Aorta (tissue), 5 donors: Measurements from ENCODE around the gene MMP2. TPM values are rescaled to one million over a fixed set of nuclear protein-coding genes. Genes with fewer than 3 reads are reported as not detected.
A peak's percentile ranks its signal among the peaks of the same experiment; 100 is the strongest.

Source experiments
- ATAC-seq: fragments of 200-7000 bp; cut with Tn5 transposase; one replicate; pipeline ENCODE4 v1.9.1; 2022; ENCODE audit warnings: moderate library complexity; ENCODE audit not compliant: low FRiP score
- DNase-seq, 2 donors: peaks; one replicate each; pipeline ENCODE4 v3.0.0-alpha.2; 2020
- H3K27ac ChIP-seq, 2 donors: one replicate each; pipeline ENCODE4 v1.5.1; 2013; ENCODE audit warnings: low read length in 2 of 2, mild to moderate bottlenecking in 2 of 2, moderate library complexity in 2 of 2, control low read depth in 1 of 2, inconsistent platforms in 1 of 2, low read depth in 1 of 2
- H3K27me3 ChIP-seq, 2 donors: one replicate each; pipeline ENCODE4 v1.6.1; 2013; ENCODE audit warnings: control low read depth in 1 of 2, low read length in 1 of 2, mild to moderate bottlenecking in 1 of 2, moderate library complexity in 1 of 2; ENCODE audit not compliant: insufficient read depth in 2 of 2, control insufficient read depth in 1 of 2
- H3K36me3 ChIP-seq, 2 donors: one replicate each; pipeline ENCODE4 v1.6.1; 2013; ENCODE audit warnings: control low read depth in 1 of 2, low read length in 1 of 2, mild to moderate bottlenecking in 1 of 2; ENCODE audit not compliant: insufficient read depth in 2 of 2, control insufficient read depth in 1 of 2
- H3K4me1 ChIP-seq, 2 donors: one replicate each; pipeline ENCODE4 v1.6.1; 2013; ENCODE audit warnings: low read length in 2 of 2, control low read depth in 1 of 2, mild to moderate bottlenecking in 1 of 2, moderate library complexity in 1 of 2; ENCODE audit not compliant: insufficient read depth in 2 of 2, control insufficient read depth in 1 of 2
- H3K4me3 ChIP-seq, 2 donors: one replicate each; pipeline ENCODE4 v1.5.1; 2013; ENCODE audit warnings: low read length in 2 of 2, control low read depth in 1 of 2, mild to moderate bottlenecking in 1 of 2
- H3K9me3 ChIP-seq: one replicate; pipeline ENCODE4 v1.6.1; 2013; ENCODE audit warnings: mild to moderate bottlenecking, low read length; ENCODE audit not compliant: control insufficient read depth
- WGBS, 2 donors: extraction: QIAGEN DNeasy Blood & Tissue Kit; methylation state at CpG; one replicate each; pipeline ENCODE4 v1.1.7; 2013; 5-methylcytosine and 5-hydroxymethylcytosine counted together
- intact Hi-C, 2 donors: fragments of 100-400 bp; cut with DNase I; formaldehyde crosslinking; loops; one replicate each; pipeline versions ENCODE4 v1.14.2 to v1.15.0; 2022
- polyA plus RNA-seq, 2 donors: library from polyadenylated mRNA; stranded (reverse); fragments of 200-250 nt; gene quantifications; one replicate each; pipeline ENCODE4 v1.2.3, GENCODE V29; 2013
- total RNA-seq, 2 donors: library from RNA; stranded (reverse); fragmentation: NEBNext Ultra II Directional; extraction: Animal tissue kit (Norgen Biotek cat#: 25700); gene quantifications; one replicate each; pipeline ENCODE4 v1.2.1, GENCODE V29; 2021
- donor health status: healthy with polysubstance abuse.
- donor health status: Bipolar disorder and iron deficiency.
- donor health status: DM: no; HTN: no; CAD: no.
- donor health status: DM: no; HTN: no; CAD: no.
- donor health status: DM: yes; HTN: yes; CAD: no.

Gene MMP2
- total and polyA plus RNA-seq, 4 donors, result 33.2 to 731 (median 195) TPM

DNA sequence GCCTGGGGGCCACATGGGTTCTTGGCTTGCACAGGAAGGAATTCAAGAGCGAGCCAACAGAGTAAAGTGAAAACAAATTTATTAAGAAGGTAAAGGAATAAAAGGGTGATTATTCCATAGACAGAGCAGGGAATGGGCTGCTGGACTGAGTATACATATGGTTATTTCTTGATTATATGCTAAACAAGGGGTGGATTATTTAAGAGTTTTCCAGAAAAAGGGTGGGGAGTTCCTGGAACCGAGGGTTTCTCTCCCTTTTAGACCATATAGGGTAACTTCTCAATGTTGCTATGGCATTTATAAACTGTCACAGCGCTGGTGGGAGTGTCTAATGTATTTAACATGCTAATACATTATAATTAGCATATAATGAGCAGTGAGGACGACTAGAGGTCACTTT is 2.0 kb downstream of the MMP2 start:
- intact Hi-C loops, result no loop called here
- H3K36me3 ChIP-seq, result peaks cover 3 to 4% of the 10 kb centered on the region in 2 donors
- no peaks in the 10 kb centered on the region for H3K9me3 ChIP-seq
- DNase-seq, result no peak
- H3K27ac ChIP-seq, result peak overlapping the region in 1 of 2 donors; percentile 43
- H3K27me3 ChIP-seq, result no peaks in the 10 kb centered on the region
- H3K4me3 ChIP-seq, result no peak overlapping the region
- 67 to 71% methylated on average over 4 of the region's 4 CpGs for WGBS, 2 donors
- H3K4me1 ChIP-seq, result no peaks in the 10 kb centered on the region
- no peak for ATAC-seq

DNA sequence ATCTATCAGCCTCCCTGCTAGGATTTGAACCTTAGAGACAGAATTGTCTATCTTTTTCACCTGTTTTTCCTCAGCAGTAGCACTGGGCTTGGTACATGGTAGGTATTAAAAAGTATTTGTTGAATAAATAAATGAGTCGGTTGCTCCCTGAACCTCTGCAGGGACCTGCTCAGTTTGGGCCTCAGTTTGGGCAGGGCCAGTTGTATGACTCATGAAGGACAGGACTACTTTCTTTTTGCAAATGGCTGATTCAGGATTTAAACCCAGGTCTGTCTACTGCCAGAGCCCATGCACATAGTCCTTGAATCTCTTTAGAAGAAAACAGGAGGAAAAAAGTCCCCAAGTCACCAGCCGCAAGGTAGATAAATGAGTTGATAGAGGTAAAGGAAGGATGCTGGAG is 3.1 kb downstream of the MMP2 start:
- WGBS, 2 donors, result 56 to 59% methylated on average over 2 of the region's 2 CpGs
- H3K36me3 ChIP-seq, result peaks cover 3 to 4% of the 10 kb centered on the region in 2 donors
- no peaks in the 10 kb centered on the region for H3K9me3 ChIP-seq
- intact Hi-C loops, result no loop called here
- no peak overlapping the region for H3K4me3 ChIP-seq
- DNase-seq (no peak), ATAC-seq (no peak)
- H3K27ac ChIP-seq, result no peak overlapping the region
- no peaks in the 10 kb centered on the region for H3K4me1 ChIP-seq
- H3K27me3 ChIP-seq, result no peaks in the 10 kb centered on the region

DNA sequence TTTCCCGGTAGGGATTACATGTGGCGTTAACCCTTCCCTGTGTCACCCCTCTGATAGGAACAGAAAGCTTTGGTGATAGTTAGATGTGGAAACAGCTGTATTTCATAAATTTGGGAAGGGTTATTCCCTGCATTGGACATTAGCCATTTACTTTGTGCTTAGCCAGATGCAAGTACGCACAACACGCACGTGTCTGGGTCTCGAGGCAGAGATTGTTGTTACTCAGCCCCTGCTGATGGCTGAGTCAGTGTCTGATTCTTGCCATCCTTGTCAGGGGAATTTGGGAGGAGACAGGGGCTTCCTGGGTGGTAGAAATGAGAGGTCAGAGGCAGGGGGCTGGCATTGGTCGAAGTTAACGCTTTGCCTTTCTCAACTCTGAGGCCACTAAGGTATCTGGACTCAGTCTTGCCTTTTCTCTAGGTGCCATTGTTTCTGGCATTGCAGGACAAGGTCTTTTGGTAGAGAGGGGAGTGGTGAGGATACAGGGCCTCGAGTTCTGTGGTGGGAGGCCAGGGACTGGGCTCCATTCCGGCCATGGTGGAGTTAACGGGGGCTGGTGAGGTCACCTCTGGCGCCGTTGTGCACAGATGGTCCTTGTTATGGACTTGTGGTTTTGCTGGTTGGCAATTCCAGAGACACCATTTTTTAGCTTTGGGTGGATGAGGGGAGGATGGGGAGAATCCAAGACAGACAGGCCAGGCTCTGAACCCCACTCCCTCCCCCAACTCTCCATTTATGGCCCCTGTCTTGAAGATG is 8.2 kb downstream of the MMP2 start:
- no peak overlapping the region for H3K4me3 ChIP-seq
- ATAC-seq (peak; percentile 52), DNase-seq (peak in 1 of 2 donors; percentile 66)
- intact Hi-C loops, result no loop called here
- 69 to 72% methylated on average over 13 of the region's 13 CpGs for WGBS, 2 donors
- no peaks in the 10 kb centered on the region for H3K9me3 ChIP-seq
- no peaks in the 10 kb centered on the region for H3K27me3 ChIP-seq
- no peak overlapping the region for H3K27ac ChIP-seq
- H3K36me3 ChIP-seq, result peaks cover 3 to 6% of the 10 kb centered on the region in 2 donors
- no peaks in the 10 kb centered on the region for H3K4me1 ChIP-seq

DNA sequence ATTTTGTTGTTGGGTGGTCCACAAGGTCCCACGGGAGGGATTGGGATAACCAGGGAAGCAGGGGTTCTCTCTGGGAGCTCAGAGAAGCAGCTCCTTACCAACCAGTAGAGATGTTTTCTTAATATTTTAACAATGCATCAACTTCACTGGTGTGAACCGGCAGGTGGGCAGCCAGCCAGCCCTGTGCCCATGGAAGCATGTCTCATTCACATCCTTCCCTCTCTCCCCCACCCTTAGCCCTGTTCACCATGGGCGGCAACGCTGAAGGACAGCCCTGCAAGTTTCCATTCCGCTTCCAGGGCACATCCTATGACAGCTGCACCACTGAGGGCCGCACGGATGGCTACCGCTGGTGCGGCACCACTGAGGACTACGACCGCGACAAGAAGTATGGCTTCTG is 9.3 kb downstream of the MMP2 start:
- no peak overlapping the region for H3K27ac ChIP-seq
- no peaks in the 10 kb centered on the region for H3K9me3 ChIP-seq
- no peak for ATAC-seq
- peaks cover 3 to 6% of the 10 kb centered on the region in 2 donors for H3K36me3 ChIP-seq
- DNase-seq, result no peak
- intact Hi-C loops, result no loop called here
- H3K27me3 ChIP-seq, result no peaks in the 10 kb centered on the region
- no peak overlapping the region for H3K4me3 ChIP-seq
- H3K4me1 ChIP-seq, result no peaks in the 10 kb centered on the region
- 76 to 77% methylated on average over 12 of the region's 12 CpGs for WGBS, 2 donors

DNA sequence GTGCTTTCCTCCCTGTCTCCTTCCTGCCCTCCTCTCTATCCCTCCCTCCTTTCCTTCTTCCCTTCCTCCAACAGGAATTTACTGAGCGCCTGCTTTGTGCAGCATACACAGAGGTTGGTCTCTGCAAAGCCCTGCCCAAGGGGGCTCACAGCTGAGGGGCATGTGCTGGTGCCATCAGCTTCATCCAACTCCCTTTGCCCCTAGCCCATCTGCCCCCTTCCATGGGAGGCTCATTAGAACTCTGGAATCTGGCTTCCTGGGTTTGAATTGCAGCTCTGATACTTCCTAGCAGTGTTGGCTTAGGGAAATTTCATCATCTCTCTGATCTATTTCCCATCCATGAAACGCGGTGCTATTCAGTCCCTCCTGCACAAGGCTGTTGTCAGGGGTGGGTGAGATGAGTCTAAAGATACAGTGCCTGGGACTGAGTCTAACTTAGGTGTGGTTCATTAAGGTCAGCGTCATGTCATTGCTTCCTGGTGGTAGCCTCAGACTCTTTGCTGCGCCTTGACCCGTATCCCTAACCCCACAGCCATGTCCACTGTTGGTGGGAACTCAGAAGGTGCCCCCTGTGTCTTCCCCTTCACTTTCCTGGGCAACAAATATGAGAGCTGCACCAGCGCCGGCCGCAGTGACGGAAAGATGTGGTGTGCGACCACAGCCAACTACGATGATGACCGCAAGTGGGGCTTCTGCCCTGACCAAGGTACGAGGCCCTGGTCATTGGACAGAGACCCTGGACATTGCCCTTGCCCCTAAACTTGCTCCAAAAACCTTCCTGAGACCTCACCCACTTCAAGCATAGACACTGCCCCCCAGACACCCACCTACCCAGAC is 10.3 kb downstream of the MMP2 start:
- no peak for ATAC-seq
- no peak for DNase-seq
- 94 to 96% methylated on average over 14 of the region's 14 CpGs for WGBS, 2 donors
- intact Hi-C loops, result no loop called here
- no peaks in the 10 kb centered on the region for H3K9me3 ChIP-seq
- H3K27ac ChIP-seq, result no peak overlapping the region
- H3K4me3 ChIP-seq, result no peak overlapping the region
- H3K36me3 ChIP-seq, result peaks cover 3 to 6% of the 10 kb centered on the region in 2 donors
- H3K27me3 ChIP-seq, result no peaks in the 10 kb centered on the region
- H3K4me1 ChIP-seq, result no peaks in the 10 kb centered on the region

DNA sequence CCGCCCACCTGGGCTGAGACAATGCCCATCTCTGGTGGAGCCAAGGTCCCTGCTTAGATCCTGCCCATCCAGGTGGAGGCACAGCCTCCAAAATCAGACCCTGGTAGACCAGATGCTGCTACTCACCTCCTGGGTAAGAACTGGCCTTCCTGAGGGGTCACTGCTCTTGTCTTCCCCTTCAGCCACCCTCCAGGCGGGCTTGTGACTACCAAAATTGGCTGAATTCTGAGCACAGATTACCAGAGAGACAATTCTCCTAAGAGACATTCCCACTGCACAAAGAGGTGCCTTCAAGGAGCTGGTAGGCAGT is 10.9 kb downstream of the MMP2 start:
- no peak overlapping the region for H3K4me3 ChIP-seq
- H3K4me1 ChIP-seq, result no peaks in the 10 kb centered on the region
- no peaks in the 10 kb centered on the region for H3K27me3 ChIP-seq
- 97% methylated on average over 2 of the region's 2 CpGs for WGBS, 2 donors
- peaks cover 2 to 6% of the 10 kb centered on the region in 2 donors for H3K36me3 ChIP-seq
- DNase-seq, result no peak
- H3K27ac ChIP-seq, result no peak overlapping the region
- intact Hi-C loops, result no loop called here
- no peaks in the 10 kb centered on the region for H3K9me3 ChIP-seq
- ATAC-seq, result no peak

DNA sequence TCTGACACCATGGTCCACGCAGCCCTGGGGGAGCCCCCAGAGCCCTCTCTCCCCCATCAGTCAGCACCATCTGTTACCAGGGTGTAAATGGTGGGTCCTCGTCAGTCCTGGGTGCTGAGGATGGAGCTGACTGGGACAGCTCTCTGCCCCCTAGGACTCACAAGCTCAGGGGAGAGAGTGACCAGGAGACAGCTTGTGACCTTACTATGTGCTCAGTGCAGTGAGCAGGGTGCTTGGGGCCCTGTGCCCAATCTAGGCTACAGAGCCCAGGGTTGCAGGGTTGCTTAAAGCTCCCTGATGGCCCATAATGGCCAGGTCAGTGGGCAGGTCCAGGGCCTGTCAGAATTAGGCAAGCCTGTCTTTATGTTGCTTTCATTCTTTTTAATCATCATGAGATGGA is 11.3 kb downstream of the MMP2 start:
- H3K27ac ChIP-seq, result no peak overlapping the region
- ATAC-seq, result no peak
- DNase-seq, result no peak
- H3K4me3 ChIP-seq, result no peak overlapping the region
- 87 to 92% methylated on average over 2 of the region's 2 CpGs for WGBS, 2 donors
- no peaks in the 10 kb centered on the region for H3K9me3 ChIP-seq
- intact Hi-C loops, result no loop called here
- no peaks in the 10 kb centered on the region for H3K27me3 ChIP-seq
- H3K4me1 ChIP-seq, result no peaks in the 10 kb centered on the region
- peaks cover 0 to 6% of the 10 kb centered on the region in 2 donors for H3K36me3 ChIP-seq

DNA sequence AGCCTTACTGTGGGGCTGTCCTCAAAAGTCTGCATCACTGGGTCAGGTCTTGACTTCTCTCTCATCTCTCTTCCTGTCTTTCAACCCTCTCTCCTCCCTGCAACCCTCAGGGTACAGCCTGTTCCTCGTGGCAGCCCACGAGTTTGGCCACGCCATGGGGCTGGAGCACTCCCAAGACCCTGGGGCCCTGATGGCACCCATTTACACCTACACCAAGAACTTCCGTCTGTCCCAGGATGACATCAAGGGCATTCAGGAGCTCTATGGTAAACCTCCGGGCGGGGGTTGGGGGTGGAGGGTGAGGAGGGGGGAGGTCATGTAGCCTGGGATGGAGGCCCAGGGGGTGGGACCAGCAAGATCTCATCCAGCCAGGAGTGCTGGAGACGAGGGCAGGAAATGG is 12.7 kb downstream of the MMP2 start:
- no peak for DNase-seq

More for the DNA sequence above, 12.7 kb downstream of the MMP2 start:
- Histone ChIP-seq H3K36me3 (peaks cover 0 to 4% of the 10 kb centered on the region in 2 donors), H3K27ac (no peak overlapping the region), H3K27me3 (no peaks in the 10 kb centered on the region), H3K9me3 (no peaks in the 10 kb centered on the region), H3K4me3 (no peak overlapping the region), H3K4me1 (no peaks in the 10 kb centered on the region)
- intact Hi-C loops, result no loop called here
- ATAC-seq, result no peak
- WGBS, 2 donors, result 68 to 71% methylated on average over 7 of the region's 7 CpGs
